Bone marrow (tissue), 2 donors: ENCODE data around the gene DAP3.
"Not testable (repeated sequence)": the region's sequence is repeated elsewhere in the genome, so short reads cannot be mapped to it uniquely, and the experiment has no call there.

Experiments
- DNase-seq, 2 donors: peaks; one replicate each; lab custom pipeline; 2025; lab: John Stamatoyannopoulos, UW

DAP3 gene

DNA sequence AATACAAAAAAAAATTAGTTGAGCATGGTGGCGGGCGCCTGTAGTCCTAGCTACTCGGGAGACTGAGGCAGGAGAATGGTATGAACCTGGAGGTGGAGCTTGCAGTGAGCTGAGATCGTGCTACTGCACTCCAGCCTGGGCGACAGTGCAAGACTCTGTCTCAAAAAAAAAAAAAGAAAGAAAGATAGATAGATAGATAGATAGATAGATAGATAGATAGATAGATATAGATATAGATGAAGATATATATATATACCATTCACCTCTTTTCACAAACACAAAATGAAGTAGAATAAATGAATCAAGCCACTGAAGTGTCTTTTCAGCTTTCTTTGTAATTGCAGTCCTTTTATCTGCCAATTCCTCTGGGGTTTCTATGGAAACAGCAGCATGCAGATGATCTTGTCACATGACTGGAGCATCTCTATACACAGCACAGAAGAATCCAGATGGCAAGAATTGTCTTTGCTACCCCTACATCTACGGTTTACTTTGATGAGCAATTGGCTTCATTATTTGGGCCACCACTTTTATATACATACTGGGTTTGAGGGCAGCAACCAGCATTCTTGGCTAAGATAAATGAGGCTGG lies 29.7 kb downstream of the DAP3 start:
- not testable (repeated sequence) for DNase-seq

DNA sequence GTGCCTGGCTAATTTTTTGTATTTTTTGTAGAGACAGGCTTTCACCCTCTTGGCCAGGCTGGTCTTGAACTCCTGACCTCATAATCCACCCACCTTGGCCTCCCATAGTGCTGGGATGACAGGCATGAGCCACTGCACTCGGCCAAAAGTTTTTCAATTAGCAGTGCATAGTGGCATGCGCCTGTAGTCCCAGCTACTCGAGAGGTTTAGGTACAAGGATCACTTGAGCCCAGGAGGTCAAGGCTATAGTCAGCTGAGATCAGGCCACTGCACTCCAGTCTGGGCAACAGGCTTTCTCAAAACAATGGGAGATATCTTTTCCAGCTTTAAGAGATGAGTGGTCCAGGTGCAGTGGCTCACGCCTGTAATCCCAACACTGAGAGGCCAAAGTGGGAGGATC lies 30.8 kb downstream of the DAP3 start:
- no peak for DNase-seq

DNA sequence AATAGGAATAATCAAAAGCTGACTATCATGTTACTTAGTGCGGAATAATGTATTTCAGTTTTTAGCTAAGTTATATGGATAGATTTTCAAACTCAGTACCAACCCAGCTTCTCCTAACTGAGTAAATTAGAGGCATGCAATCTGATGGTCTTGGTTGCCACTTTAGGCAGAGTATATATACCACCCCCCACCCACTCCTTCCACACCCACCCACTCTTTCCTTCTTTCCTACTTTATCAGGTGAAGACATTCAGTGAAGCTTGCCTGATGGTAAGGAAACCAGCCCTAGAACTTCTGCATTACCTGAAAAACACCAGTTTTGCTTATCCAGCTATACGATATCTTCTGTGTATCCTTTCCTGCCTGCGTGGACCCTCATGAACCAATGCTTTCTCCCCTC lies 36.3 kb downstream of the DAP3 start:
- DNase-seq, result no peak

DNA sequence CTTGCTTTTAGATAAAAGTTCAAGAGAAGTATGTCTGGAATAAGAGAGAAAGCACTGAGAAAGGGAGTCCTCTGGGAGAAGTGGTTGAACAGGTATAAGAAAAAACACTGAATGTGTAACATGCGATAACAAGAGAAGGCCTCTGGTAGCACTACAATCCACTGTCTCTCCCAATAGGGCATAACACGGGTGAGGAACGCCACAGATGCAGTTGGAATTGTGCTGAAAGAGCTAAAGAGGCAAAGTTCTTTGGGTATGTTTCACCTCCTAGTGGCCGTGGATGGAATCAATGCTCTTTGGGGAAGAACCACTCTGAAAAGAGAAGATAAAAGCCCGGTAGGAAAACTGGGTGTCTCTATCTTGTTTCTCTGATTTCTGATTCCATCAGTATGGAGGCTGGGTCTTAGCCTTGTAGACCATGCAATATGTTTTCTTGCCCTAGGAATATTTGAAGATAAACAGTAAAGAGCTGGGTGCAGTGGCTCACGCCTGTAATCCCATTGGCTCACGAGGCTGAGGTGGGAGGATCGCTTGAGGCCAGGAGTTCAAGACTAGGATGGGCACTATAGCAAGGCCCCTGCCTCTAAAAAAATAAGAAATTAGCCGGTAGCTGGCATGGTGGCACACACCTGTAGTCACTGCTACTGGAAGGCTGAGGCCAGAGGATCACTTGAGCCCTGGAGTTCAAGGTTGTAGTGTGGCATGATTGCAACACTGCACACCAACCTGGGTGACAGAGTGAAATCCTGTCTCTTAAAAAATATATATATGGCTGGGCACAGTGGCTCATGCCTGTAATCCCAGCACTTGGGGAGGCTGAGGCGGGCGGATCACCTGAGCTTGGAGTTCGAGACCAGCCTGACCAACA lies 40.4 kb downstream of the DAP3 start:
- DNase-seq, result peak in 1 of 2 donors; percentile 47

DNA sequence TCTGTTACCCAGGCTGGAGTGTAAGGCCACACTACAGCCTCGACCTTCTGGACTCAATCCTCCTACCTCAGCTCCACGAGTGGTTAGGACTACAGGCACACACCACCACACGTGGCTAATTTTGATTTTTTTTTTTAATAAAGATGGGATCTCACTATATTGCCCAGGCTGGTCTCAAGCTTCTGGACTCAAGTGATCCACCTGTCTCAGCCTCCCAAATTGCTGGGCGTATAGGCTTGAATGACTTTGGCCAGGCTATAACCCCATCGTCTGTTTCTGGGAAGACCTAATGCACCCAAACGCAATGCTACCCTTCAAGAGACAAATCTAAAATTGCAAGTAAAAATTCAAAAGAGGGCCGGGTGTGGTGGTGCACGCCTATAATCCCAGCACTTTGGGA lies 52.1 kb downstream of the DAP3 start:
- DNase-seq, result no peak

DNA sequence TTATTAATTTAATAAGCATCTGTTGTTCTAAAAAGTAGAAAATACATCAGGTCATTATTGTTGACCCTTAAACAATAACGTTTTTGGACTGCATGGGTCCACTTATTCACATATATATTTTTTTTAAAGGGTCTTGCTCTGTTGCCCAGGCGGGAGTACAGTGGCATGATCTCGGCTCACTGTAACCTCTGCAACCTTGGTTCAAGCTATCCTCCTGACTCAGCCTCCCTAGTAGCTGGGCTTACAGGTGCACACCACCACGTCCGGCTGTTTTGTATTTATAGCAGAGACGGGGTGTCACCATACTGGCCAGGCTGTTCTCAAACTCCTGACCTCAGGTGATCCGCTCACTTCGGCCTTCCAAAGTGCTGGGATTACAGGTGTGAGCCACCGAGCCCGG lies 53.0 kb downstream of the DAP3 start:
- DNase-seq, result no peak

DNA sequence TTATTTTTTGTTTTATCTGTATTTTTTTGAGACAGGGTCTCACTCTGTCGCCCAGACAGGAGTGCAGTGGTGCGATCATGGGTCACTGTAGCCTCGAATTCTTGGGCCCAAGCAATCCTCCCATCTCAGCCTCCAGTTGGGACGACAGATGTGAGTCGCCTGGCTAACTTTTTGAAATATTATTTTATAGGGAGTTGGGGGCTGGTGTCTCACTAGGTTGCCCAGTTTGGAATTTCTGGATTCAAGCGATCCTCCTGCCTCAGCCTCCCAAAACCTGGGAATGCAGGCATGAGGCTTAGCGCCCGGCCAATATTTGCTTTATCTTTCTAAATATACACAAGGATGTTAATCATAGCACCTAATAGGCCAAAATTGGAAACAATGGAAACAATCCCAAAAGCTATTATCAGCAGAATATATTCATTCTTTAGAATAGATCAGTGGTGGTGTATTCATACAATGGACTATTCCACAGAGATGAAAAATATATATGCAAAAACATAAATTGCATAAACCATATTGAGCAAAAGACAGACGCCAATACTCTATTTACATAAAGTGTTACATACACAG lies 55.9 kb downstream of the DAP3 start:
- DNase-seq, result no peak

DNA sequence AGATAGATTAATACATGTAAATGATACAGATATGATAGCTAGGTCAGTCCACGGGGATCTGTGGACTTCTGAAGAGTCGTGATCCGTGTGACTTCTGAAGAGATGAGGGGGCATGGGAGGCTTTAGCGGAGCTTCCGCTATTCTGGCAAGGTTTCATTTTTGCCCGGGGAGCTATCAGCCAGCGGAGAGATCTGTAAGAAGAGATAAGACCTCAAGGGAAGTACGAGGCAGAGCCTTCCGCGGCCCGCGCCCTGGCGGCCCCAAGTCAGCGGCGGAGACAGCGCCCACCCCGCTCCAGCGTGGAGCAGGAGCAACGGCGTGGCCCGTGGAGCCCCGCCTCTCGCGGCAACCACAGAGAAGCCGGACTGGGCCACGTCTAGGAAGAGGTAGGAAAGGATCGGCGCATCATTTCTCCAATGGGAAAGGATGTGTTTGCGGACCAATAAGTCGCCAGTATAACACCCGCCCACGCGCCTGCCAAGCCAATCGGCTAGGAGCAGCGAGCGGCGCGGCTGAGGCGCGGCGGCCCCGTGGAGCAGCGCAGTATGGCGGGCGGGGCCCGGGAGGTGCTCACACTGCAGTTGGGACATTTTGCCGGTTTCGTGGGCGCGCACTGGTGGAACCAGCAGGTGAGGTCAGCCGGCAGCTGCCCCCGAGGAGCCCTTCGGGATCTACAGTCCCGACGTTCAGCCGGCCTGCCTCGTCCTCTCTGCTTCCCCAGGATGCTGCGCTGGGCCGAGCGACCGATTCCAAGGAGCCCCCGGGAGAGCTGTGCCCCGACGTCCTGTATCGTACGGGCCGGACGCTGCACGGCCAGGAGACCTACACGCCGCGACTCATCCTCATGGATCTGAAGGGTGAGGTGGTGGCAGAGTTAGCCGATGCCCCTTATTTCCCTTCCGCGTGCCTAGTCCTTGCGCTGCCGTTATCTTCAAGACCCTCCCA lies 56.7 kb downstream of the DAP3 start:
- peak; percentile 62 to 93 for DNase-seq

DNA sequence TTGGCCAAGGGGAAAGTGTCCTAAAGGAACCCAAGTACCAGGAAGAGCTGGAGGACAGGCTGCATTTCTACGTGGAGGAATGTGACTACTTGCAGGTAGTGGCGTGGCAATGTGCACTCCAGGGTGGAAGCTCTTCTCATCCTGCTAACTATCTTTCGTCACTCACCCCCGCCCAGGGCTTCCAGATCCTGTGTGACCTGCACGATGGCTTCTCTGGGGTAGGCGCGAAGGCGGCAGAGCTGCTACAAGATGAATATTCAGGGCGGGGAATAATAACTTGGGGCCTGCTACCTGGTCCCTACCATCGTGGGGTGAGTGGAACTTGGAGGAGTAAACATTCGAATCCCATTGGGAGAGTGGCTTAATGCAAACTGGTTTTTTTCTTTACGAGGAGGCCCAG lies 58.7 kb downstream of the DAP3 start:
- not testable (repeated sequence) for DNase-seq

DNA sequence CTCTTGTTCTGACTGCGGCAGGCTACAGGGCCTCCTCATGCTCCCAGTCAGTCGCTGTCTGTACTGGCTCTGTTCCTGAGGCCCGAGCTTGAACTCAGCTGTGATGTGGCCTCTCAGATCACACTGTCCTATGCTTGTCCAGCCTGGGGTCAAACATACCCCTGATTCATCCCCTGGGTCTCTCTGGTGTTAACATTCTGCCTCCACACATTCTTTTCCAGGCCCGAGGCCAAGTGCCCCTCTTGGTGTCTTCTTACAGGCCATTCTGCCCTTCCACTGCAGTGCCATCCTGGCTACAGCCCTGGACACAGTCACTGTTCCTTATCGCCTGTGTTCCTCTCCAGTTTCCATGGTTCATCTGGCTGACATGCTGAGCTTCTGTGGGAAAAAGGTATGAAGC lies 59.2 kb downstream of the DAP3 start:
- DNase-seq, result not testable (repeated sequence)

DNA sequence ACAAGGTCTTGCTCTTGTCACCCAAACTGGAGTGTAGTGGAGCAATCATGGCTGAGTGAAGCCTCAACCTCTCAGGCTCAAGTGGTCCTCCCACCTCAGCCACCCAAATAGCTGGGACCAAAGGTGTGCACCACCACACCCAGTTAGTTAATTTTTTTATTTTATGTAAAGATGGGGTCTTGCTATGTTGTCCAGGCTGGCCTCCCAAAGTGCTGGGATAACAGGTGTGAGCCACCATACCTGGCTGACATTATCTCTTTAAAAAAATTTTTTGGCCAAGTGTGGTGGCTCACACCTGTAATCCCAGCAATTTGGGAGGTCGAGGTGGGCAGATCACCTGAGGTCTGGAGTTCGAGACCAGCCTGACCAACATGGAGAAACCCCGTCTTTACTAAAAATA lies 70.1 kb downstream of the DAP3 start:
- DNase-seq, result not testable (repeated sequence)

DNA sequence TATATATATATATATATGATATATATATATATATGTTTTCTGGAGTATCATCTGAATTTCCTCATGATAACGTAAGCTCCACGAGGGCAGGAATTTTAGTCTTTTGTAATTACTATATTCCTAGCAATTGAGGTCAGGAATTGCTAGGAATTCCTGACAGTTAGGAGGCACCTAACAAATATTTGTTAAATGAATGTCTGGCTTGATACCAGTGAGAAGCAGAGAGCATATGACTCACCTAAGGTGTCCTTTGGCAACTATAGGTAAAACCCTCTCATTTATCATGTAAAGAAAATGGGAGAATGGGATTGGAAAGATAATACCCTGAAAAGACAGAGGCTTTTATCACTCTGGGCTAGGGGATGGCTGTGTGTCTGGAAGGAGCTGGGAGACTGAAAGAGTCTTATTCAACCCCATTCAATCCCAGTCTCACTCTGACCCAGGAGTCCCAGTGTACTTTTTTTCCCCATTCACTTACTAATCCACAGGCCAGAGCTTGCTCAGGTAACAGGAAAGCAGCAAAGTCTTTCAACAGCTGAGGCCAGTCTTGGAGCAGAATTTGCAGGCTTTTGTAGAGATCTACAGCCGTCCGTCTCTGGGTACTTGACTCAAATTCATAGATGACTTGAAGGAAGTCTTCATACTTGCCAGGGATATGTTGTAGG lies 71.2 kb downstream of the DAP3 start:
- DNase-seq, result no peak

DNA sequence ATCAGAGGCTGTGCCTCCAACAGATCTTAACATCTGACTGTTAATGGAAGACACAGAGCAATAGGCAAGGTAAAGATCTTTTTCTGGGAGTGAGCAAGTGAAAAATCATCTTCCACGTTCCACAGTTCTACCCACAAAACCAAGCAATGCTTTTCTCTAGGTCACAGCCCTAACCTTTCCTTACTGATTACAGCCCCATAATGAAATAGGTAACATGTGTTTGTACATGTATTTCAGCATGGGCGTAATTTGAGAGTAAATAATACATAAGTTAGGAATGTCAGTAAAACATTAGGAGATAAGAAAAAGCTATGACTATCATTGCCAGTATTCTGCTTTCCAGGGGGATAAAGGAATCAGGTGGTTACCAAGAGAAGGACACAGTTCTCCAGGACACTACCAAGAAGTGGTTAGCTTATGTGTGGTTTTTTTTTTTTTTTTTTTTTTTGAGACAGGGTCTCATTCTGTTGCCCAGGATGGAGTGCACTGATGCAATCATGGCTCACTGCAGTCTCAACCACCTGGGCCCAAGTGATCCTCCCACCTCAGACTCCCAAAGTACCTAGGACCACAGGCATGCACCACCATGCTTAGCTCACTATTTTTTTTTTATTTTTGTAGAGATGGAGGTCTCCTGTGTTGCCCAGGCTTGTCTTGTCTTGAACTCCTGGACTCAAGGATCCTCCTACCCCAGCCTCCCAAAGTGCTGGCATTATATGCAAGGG lies 72.0 kb downstream of the DAP3 start:
- DNase-seq, result no peak

DNA sequence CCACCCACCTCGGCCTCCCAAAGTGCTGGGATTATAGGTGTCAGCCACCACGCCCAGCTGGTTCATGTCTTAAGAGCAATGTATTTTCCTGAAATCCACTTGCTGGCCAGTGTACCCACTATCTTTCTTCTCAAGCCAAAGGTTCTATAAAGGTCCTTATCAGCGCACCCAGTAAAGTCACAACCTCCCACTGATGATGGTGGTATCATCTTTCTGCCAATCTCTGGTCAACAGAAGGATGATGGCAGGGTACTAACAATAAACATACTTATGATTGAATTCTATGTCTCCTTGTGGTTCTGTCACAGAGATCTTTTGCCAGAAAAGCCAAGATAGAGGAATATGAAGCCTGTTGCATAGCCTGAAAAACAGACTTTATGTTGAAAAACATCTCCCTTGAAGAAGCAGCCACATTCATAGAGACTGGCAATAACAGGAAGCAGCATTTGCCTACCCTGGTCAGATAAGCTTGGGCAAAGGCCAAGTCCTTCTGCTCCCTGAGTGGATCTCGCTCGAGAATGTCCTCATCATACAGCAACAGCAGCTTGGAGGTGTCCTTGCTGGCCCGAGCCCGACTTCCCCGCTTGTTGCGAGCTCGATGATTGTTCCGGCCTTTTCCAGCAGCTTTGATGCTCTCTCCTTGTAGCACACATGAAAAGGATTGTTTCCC lies 73.0 kb downstream of the DAP3 start:
- DNase-seq, result no peak

DNA sequence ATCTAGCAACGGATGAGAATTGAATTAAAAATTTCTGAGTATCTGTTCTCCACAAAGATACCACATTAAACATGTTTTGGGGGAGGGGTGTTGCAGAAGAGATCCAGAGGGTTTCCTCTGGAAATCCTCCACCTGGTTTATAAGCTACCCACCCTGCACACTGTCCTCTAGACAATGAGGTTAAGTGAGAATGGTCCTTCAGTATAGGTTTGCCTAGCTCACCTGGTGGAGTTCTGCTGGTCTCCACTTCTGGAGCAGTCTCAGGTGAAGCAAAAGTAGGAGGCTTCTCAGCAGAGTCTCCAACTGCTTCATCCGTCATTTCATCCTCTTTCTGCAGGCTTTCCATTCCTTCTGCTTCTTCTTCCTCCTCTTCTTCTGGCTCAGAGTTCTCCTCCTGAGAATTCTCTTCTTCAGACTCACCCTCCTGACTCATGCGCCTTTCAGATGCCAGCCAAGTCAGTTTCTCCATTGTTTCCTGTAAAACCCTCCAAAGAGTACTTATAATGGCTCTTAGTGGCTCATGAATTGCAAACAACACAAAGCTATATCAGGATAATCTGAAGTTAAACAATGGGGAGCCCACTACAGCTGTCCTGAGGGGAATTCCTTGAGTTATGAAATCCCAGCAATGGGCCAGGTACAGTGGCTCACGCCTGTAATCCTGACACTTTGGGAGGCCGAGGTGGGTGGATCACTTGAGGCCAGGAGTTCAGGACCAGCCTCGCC lies 74.4 kb downstream of the DAP3 start:
- peak in 1 of 2 donors; percentile 5 for DNase-seq

DNA sequence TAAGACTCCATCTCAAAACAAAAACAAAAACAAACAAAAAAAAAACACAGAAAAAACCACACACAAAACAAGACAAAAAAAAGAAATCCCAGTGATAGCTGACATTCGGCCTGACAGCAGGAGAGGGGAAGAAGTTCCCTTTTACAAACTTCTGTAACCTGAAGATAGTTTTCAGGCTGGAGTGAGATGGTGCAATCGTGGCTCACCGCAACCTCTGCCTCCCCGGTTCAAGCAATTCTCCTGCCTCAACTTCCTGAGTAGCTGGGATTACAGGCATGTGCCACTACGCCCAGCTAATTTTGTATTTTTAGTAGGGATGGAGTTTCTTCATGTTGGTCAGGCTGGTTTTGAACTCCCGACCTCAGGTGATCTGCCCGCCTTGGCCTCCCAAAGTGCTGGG lies 75.1 kb downstream of the DAP3 start:
- DNase-seq, result not testable (repeated sequence)

DNA sequence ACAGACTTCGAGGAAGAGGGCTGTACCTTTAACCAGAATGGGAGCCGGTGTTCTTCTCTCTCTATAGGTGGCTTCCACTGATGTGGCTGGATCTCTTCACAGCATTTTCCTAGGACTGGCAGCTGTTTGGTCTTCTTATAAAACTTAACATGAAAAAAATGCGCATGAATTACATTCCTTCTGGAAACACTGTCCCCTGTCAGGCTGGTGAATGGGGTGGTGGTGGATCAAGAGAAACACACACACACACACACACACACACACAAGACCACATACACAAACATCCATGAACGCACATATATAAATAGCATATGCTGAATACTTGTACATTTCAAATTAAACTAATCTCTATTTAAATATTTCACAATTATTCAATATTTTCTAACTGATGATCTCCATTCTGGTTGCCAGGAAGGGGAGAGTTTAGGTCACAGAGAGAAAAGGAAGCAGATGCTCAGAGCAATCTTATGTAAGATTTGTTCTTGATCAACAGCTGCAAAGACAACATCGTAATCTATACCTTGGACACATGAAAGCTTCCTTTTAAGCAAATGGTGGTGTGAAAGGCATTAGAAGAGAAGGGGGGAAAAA lies 78.6 kb downstream of the DAP3 start:
- not testable (repeated sequence) for DNase-seq

DNA sequence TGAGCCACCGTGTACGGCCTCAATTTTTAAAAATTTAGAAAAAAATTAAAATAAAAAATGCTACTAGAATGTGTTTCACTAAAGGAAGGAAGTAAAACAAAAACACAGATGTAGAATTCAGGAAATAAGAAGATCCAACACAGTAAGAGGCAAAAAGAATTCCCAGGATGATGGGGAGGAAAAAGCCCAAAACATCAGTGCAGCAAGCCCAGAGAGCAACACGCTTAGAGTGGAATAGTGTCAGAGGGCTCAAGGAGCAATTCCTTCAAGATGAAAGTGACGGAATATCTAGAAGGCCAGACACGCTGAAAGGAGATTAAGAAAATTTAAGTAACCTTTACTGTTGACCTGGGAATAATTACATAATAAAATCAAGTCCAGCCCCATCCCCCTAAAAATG lies 80.4 kb downstream of the DAP3 start:
- no peak for DNase-seq

DNA sequence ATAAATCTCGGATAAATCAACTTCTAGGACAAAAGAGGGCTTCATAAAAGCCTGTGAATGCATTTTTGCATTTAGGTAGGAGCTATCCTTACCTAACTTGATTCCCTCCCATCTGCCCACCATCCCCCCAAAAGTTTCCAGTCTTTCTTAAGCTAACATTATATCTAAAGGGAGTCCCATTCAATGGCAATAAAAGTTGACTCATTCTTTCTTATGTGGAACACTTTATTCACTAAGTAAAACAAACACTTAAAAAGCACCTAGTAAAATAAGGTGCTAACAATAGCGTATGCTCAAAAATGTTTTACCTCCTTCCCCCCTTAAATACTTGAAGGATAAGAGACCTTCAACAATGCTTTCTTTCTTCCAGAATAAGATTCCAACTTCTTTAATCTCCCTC lies 84.3 kb downstream of the DAP3 start:
- no peak for DNase-seq
